Mesenchymal stem cell (in vitro differentiated cells and primary cell): ENCODE data around the gene CPZ.

Experiments
- DNase-seq: peaks from one replicate; pipeline ENCODE4 v3.0.0-alpha.2; 2013
- H2AFZ ChIP-seq: one replicate; pipeline ENCODE4 v1.6.1; 2013; ENCODE audit warnings: low read depth, mild to moderate bottlenecking, control low read depth, inconsistent platforms, low read length, moderate library complexity
- H2AK5ac ChIP-seq: 2 replicates; pipeline ENCODE4 v1.6.1; 2013; ENCODE audit warnings: low read length, moderate library complexity, mild to moderate bottlenecking, inconsistent platforms; ENCODE audit not compliant: severe bottlenecking
- H2BK120ac ChIP-seq: one replicate; pipeline ENCODE4 v1.6.1; 2013; ENCODE audit warnings: low read depth, mild to moderate bottlenecking, inconsistent platforms, low read length, moderate library complexity
- H2BK12ac ChIP-seq, 2 experiments: one replicate each; pipeline ENCODE4 v1.6.1; 2013; ENCODE audit warnings: inconsistent platforms in 2 of 2, low read length in 2 of 2, mild to moderate bottlenecking in 2 of 2, moderate library complexity in 2 of 2, control low read depth in 1 of 2
- H2BK15ac ChIP-seq: one replicate; pipeline ENCODE4 v1.6.1; 2013; ENCODE audit warnings: mild to moderate bottlenecking, low read depth, inconsistent platforms; ENCODE audit not compliant: poor library complexity, severe bottlenecking
- H2BK5ac ChIP-seq: 2 replicates; pipeline ENCODE4 v1.6.1; 2013; ENCODE audit warnings: low read depth, mild to moderate bottlenecking, low read length, control low read depth, inconsistent platforms; ENCODE audit not compliant: poor library complexity, severe bottlenecking
- H3K14ac ChIP-seq, 2 experiments: one replicate each; pipeline ENCODE4 v1.6.1; 2013; ENCODE audit warnings: inconsistent platforms in 2 of 2, low read length in 2 of 2, control low read depth in 1 of 2, mild to moderate bottlenecking in 1 of 2, moderate library complexity in 1 of 2
- H3K18ac ChIP-seq, 2 experiments: one replicate each; pipeline ENCODE4 v1.6.1; 2013; ENCODE audit warnings: inconsistent platforms in 2 of 2, low read length in 2 of 2, control low read depth in 1 of 2, low read depth in 1 of 2, mild to moderate bottlenecking in 1 of 2
- H3K23ac ChIP-seq, 2 experiments: one replicate each; pipeline ENCODE4 v1.6.1; 2013; ENCODE audit warnings: inconsistent platforms in 2 of 2, low read length in 2 of 2, mild to moderate bottlenecking in 2 of 2, moderate library complexity in 2 of 2, control low read depth in 1 of 2
- H3K27ac ChIP-seq: 2 replicates; pipeline ENCODE4 v1.5.1; 2013; ENCODE audit warnings: mild to moderate bottlenecking, moderate library complexity, low read length, control low read depth, inconsistent platforms; ENCODE audit not compliant: poor library complexity, severe bottlenecking
- H3K27me3 ChIP-seq, 2 experiments: 2 replicates each; pipeline versions ENCODE4 v1.6.1 to v1.7.0; 2013; ENCODE audit warnings: low read length in 2 of 2, mild to moderate bottlenecking in 2 of 2, moderate library complexity in 2 of 2, control low read depth in 1 of 2, inconsistent platforms in 1 of 2; ENCODE audit not compliant: control insufficient read depth in 1 of 2, insufficient read depth in 1 of 2
- H3K36me3 ChIP-seq, 2 experiments: 2 replicates each; pipeline versions ENCODE4 v1.6.1 to v1.7.0; 2013; ENCODE audit warnings: low read length in 2 of 2, control low read depth in 1 of 2, inconsistent platforms in 1 of 2, low read depth in 1 of 2, mild to moderate bottlenecking in 1 of 2; ENCODE audit not compliant: insufficient read depth in 2 of 2, control insufficient read depth in 1 of 2
- H3K4ac ChIP-seq, 2 experiments: one replicate each; pipeline ENCODE4 v1.6.1; 2013; ENCODE audit warnings: inconsistent platforms in 2 of 2, low read length in 2 of 2, mild to moderate bottlenecking in 2 of 2, moderate library complexity in 2 of 2, control low read depth in 1 of 2, low read depth in 1 of 2
- H3K4me1 ChIP-seq: 2 replicates; pipeline ENCODE4 v1.6.1; 2013; ENCODE audit warnings: low read depth, low read length, control low read depth; ENCODE audit not compliant: control insufficient read depth, insufficient read depth
- H3K4me2 ChIP-seq: 2 replicates; pipeline ENCODE4 v1.6.1; 2013; ENCODE audit warnings: low read length, mild to moderate bottlenecking, inconsistent platforms; ENCODE audit not compliant: poor library complexity, severe bottlenecking
- H3K4me3 ChIP-seq, 2 experiments: 2 replicates each; pipeline versions ENCODE4 v1.5.1 to v1.7.0; 2013; ENCODE audit warnings: low read length in 2 of 2, mild to moderate bottlenecking in 2 of 2, control low read depth in 1 of 2, low read depth in 1 of 2; ENCODE audit not compliant: insufficient read depth in 1 of 2
- H3K79me1 ChIP-seq: replicated peaks from 2 replicates; pipeline ENCODE4 v1.6.1; 2013; ENCODE audit warnings: mild to moderate bottlenecking, control low read depth, low read length, inconsistent platforms; ENCODE audit not compliant: poor library complexity, severe bottlenecking
- H3K9ac ChIP-seq: 2 replicates; pipeline ENCODE4 v1.7.0; 2013; ENCODE audit warnings: mild to moderate bottlenecking, low read length, moderate library complexity
- H3K9me3 ChIP-seq: 2 replicates; pipeline ENCODE4 v1.7.0; 2013; ENCODE audit warnings: mild to moderate bottlenecking, low read length; ENCODE audit not compliant: control insufficient read depth
- H4K8ac ChIP-seq: one replicate; pipeline ENCODE4 v1.6.1; 2013; ENCODE audit warnings: inconsistent platforms, mild to moderate bottlenecking, low read length, moderate library complexity
- H4K91ac ChIP-seq: one replicate; pipeline ENCODE4 v1.6.1; 2013; ENCODE audit warnings: mild to moderate bottlenecking, low read length, inconsistent platforms
- WGBS: methylation state at CpG from one replicate; pipeline ENCODE4 v1.1.7; 2013; ENCODE audit warnings: mixed read lengths; 5-methylcytosine and 5-hydroxymethylcytosine counted together

CPZ gene

DNA sequence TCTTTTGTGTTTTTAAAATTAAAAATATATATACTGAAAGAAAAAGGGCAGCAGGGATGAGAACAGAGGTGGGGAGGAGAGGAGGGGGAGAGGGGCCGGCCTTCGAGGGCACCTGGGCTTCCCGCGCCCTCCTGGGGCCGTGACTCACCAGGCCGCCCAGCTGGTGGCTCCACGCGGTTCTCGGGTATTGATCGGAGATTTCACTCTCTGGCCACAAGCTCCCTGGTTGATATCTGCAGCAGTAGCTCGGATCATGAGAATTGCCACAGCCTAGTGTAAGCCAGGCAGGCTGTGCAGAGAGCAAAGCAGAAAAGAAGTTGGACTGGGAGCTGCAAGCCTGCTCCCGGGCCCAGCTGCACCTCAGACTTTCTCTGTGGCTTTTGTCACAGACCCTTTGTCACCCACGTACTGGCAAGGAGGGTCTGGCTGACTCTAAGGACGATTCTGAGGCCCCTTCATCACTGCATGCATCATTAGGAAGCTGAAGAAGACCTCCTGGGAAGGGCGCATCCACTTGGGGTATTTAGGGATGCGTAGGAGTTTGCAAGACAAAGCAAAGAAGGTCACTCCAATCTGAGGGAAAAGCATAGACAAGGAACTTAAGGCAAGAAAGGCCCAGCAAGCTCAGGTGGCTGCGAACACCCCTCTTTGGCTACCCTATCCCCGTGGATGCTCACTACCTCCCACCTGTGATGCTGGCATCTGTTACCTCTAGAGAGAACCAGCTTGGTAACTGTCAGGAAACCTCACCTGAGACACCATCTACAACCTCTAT is 71.7 kb downstream of the CPZ start:
- Histone ChIP-seq H2BK120ac (no peak overlapping the region), H2BK15ac (no peak overlapping the region), H3K9me3 (no peaks in the 10 kb centered on the region), H3K36me3 (no peaks in the 10 kb centered on the region), H3K27me3 (peaks cover 0 to 26% of the 10 kb centered on the region in 2 experiments), H3K4me3 (no peak overlapping the region), H4K8ac (no peak overlapping the region), H3K23ac (no peak overlapping the region), H4K91ac (no peak overlapping the region), H3K14ac (no peak overlapping the region), H2BK5ac (no peak overlapping the region), H2AK5ac (no peak overlapping the region), H3K4ac (no peak overlapping the region), H3K79me1 (no peaks in the 10 kb centered on the region), H3K18ac (no peak overlapping the region), H3K4me2 (no peak overlapping the region), H3K27ac (no peak overlapping the region), H2AFZ (no peak overlapping the region), H3K9ac (no peak overlapping the region), H2BK12ac (no peak overlapping the region), H3K4me1 (peaks cover 1% of the 10 kb centered on the region)
- DNase-seq = no peak
- 66% methylated on average over 18 of the region's 18 CpGs for WGBS

DNA sequence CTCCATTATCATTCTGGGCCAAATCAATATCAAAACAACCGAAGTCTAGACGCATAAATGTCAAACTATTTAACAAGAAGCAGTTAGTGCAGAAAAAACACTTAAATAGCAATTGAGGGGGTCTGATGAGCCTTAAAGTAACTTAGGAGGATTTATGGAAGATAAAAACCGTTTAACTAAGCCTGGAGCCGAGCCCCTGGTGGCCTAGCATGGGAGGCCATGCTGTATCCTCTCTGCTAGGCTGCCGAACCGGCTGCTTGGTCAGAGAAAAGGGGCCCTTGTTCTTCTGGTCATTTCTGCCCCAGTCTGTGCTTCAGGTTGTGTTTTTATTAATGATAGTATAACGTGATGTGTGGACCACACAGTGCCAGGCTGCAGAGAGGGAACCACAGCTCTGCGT is 72.4 kb downstream of the CPZ start:
- no peak overlapping the region for H3K23ac ChIP-seq
- H3K27ac ChIP-seq = no peak overlapping the region
- no peak overlapping the region for H3K18ac ChIP-seq
- no peak overlapping the region for H2AK5ac ChIP-seq
- DNase-seq = no peak
- H4K8ac ChIP-seq = no peak overlapping the region
- no peaks in the 10 kb centered on the region for H3K36me3 ChIP-seq
- H3K27me3 ChIP-seq = peaks cover 0 to 26% of the 10 kb centered on the region in 2 experiments
- no peak overlapping the region for H3K4me2 ChIP-seq
- no peak overlapping the region for H3K14ac ChIP-seq
- no peak overlapping the region for H2BK5ac ChIP-seq
- no peak overlapping the region for H2AFZ ChIP-seq
- no peak overlapping the region for H2BK12ac ChIP-seq
- H3K9ac ChIP-seq = no peak overlapping the region
- no peak overlapping the region for H2BK15ac ChIP-seq
- H4K91ac ChIP-seq = no peak overlapping the region
- no peak overlapping the region for H2BK120ac ChIP-seq
- no peak overlapping the region for H3K4ac ChIP-seq
- no peak overlapping the region for H3K4me3 ChIP-seq
- no peaks in the 10 kb centered on the region for H3K79me1 ChIP-seq
- H3K9me3 ChIP-seq = no peaks in the 10 kb centered on the region
- H3K4me1 ChIP-seq = peaks cover 1% of the 10 kb centered on the region
- WGBS = 53% methylated on average over 5 of the region's 8 CpGs

DNA sequence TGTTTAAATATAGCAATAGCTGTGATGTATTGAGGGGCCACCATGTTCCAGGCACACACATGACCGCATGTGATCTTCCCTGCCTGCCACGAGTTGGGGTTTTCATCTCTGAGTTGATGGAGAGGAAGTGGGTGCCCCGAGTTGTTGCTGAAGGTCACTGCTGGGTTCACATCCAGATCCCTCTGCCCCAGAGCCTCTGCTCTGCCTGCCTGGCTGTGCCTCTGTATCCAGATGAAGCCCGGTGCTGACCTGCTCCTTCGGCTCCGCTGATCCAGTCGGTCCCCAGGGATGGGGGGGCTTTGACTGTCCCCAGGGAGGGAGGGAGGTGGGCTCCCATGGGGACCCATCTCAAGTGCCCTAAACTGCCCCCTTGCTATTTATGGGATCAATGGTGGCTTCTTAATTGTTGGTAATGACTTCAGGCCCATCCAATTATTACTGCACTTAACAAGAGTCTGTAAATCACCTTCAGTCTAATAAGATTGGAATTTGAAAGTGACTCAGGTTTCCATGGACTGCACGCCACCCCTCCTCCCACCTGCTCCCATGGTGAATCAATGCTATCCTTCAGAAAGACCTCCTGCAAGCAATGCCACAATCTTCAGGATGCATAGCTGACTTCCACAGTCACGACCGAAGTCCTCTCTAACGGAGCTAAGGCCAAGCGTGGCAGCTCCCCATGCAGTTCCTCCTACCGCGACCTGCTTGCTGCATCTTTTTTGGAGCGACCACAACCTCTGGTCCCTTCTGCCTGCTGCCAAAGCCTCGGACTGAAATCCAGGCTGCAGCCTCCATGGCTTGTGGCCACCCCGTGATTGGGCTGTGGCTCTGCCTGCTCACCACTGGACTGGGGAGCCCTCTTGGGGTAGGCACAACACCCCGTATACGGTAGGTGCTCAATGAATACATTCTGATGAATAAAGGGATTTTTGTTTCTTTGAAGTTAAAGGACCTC is 73.1 kb downstream of the CPZ start:
- H2BK120ac ChIP-seq = no peak overlapping the region
- no peak overlapping the region for H2BK12ac ChIP-seq
- H3K9ac ChIP-seq = no peak overlapping the region
- H3K9me3 ChIP-seq = no peaks in the 10 kb centered on the region
- no peak for DNase-seq
- H3K4ac ChIP-seq = no peak overlapping the region
- no peak overlapping the region for H2AK5ac ChIP-seq
- no peak overlapping the region for H2AFZ ChIP-seq
- H3K79me1 ChIP-seq = no peaks in the 10 kb centered on the region
- WGBS = 78% methylated on average over 19 of the region's 19 CpGs
- H3K27me3 ChIP-seq = peaks cover 0 to 26% of the 10 kb centered on the region in 2 experiments
- no peaks in the 10 kb centered on the region for H3K36me3 ChIP-seq
- H2BK15ac ChIP-seq = no peak overlapping the region
- H3K14ac ChIP-seq = no peak overlapping the region
- no peak overlapping the region for H3K18ac ChIP-seq
- no peak overlapping the region for H4K8ac ChIP-seq
- no peak overlapping the region for H3K4me3 ChIP-seq
- no peak overlapping the region for H3K27ac ChIP-seq
- peaks cover 1% of the 10 kb centered on the region for H3K4me1 ChIP-seq
- H3K4me2 ChIP-seq = no peak overlapping the region
- peak overlapping the region; percentile 27 for H4K91ac ChIP-seq
- no peak overlapping the region for H3K23ac ChIP-seq
- H2BK5ac ChIP-seq = no peak overlapping the region

DNA sequence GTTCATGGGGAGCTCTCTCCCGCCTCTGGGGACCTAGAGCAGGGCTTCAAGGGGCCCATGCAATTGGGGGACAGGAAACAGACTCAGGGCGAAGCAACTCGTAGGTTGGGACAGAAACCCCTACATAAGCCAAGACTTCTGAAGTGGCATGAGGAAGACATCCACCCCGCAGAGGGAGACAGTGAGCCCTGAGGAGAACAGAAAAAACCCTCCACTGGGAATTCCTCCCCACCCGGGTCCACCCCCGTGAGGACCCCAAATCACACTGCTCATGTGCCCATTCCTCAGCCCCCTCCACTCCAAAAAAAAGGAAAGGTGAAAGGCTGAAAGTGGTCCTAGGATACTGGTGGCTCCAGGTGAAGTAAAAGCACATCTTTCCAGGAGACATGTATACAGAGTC is 74.0 kb downstream of the CPZ start:
- Histone ChIP-seq H2BK15ac (no peak overlapping the region), H3K79me1 (no peaks in the 10 kb centered on the region), H4K91ac (no peak overlapping the region), H3K14ac (no peak overlapping the region), H2BK120ac (no peak overlapping the region), H2AK5ac (no peak overlapping the region), H3K36me3 (no peaks in the 10 kb centered on the region), H3K27me3 (peaks cover 0 to 31% of the 10 kb centered on the region in 2 experiments), H2BK12ac (no peak overlapping the region), H3K9ac (no peak overlapping the region), H3K18ac (no peak overlapping the region), H3K4ac (no peak overlapping the region), H2AFZ (no peak overlapping the region), H2BK5ac (no peak overlapping the region), H3K27ac (no peak overlapping the region), H3K4me2 (no peak overlapping the region), H3K9me3 (no peaks in the 10 kb centered on the region), H3K23ac (no peak overlapping the region), H4K8ac (no peak overlapping the region), H3K4me1 (peaks cover 1% of the 10 kb centered on the region), H3K4me3 (no peak overlapping the region)
- 63% methylated on average over 4 of the region's 6 CpGs for WGBS
- no peak for DNase-seq
